Lung (tissue), 12 donors: ENCODE results near the gene ITGAE. TPM values are rescaled to one million over a fixed set of nuclear protein-coding genes. Genes with fewer than 3 reads are reported as not detected.

Experiments used
- ATAC-seq: fragments of 200-7000 bp; cut with Tn5 transposase; one replicate; pipeline ENCODE4 v1.9.1; 2020; ENCODE audit warnings: moderate number of reproducible peaks; ENCODE audit not compliant: insufficient read depth, low FRiP score
- DNase-seq, 3 donors: peaks; one replicate each; pipeline ENCODE4 v3.0.0-alpha.2; 2013 to 2017
- H3K27ac ChIP-seq, 2 donors: one replicate each; pipeline ENCODE4 v1.5.1; 2013; ENCODE audit warnings: mild to moderate bottlenecking in 2 of 2, moderate library complexity in 2 of 2, control low read depth in 1 of 2, inconsistent platforms in 1 of 2, low read depth in 1 of 2, low read length in 1 of 2
- H3K27me3 ChIP-seq, 3 donors: one replicate each; pipeline ENCODE4 v1.5.1; 2013; ENCODE audit warnings: low read length in 2 of 3; ENCODE audit not compliant: control insufficient read depth in 3 of 3, insufficient read depth in 3 of 3
- H3K36me3 ChIP-seq, 4 donors: one replicate each; pipeline ENCODE4 v1.5.1; 2013; ENCODE audit warnings: low read length in 4 of 4, mild to moderate bottlenecking in 1 of 4, moderate library complexity in 1 of 4; ENCODE audit not compliant: control insufficient read depth in 4 of 4, insufficient read depth in 4 of 4
- H3K4me1 ChIP-seq, 5 donors: one replicate each; pipeline ENCODE4 v1.5.1; 2013; ENCODE audit warnings: low read length in 5 of 5, mild to moderate bottlenecking in 2 of 5, moderate library complexity in 1 of 5; ENCODE audit not compliant: control insufficient read depth in 5 of 5, insufficient read depth in 5 of 5
- H3K4me3 ChIP-seq: one replicate; pipeline ENCODE4 v1.5.1; 2013; ENCODE audit warnings: mild to moderate bottlenecking, control low read depth, moderate library complexity
- H3K9ac ChIP-seq, 2 donors: one replicate each; pipeline ENCODE4 v1.5.1; 2013; ENCODE audit warnings: low read length in 2 of 2, control low read depth in 1 of 2; ENCODE audit not compliant: insufficient read depth in 1 of 2
- H3K9me3 ChIP-seq, 4 donors: one replicate each; pipeline ENCODE4 v1.5.1; 2013; ENCODE audit warnings: low read length in 3 of 4, mild to moderate bottlenecking in 1 of 4, moderate library complexity in 1 of 4; ENCODE audit not compliant: control insufficient read depth in 4 of 4, insufficient read depth in 3 of 4
- WGBS, 2 donors: extraction: QIAGEN DNeasy Blood & Tissue Kit; methylation state at CpG; one replicate each; pipeline ENCODE4 v1.1.7; 2013; 5-methylcytosine and 5-hydroxymethylcytosine counted together
- polyA plus RNA-seq, 2 donors: library from polyadenylated mRNA; stranded (reverse); fragments of 200-250 nt; gene quantifications; one replicate each; pipeline ENCODE4 v1.2.1, GENCODE V29; 2013
- total RNA-seq, 2 donors: library from RNA; depleted of rRNA in 1 of 2; stranded (reverse); fragments of >200 nt in 1 of 2; gene quantifications; one replicate each; pipeline ENCODE4 v1.2.1, GENCODE V29; 2014 to 2021
- TF ChIP-seq, protein P1 (sequence below): IDR thresholded peaks from 2 replicates; pipeline ENCODE4 v1.5.1; 2012; ENCODE audit warnings: mild to moderate bottlenecking; ENCODE audit errors: control extremely low read depth, extremely low read depth
- donor health status: control.
- donor health status: control.
- donor health status: Bipolar disorder and iron deficiency.
- donor health status: healthy.
- donor health status: DM: yes; HTN: yes; CAD: no.

The ITGAE gene
- total and polyA plus RNA-seq, 4 donors, result 16.8 to 37.3 (median 27.6) TPM

DNA sequence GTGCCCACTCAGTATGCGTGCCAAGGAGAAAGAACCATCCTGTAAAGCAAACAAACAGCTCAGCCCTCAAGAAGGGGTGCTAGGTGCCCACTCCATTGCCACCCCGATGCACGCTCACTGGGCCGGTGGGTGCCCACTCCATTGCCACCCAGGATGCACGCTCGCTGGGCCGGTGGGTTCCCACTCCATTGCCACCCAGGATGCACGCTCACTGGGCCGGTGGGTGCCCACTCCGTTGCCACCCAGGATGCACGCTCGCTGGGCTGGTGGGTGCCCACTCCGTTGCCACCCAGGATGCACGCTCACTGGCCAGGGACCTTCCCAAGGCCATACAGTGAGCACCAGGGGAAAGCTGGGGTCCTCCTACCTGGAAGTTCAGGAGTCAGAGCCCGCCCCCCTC is 49.2 kb downstream of the ITGAE start:
- ATAC-seq, result no peak
- no peaks in the 10 kb centered on the region for H3K9me3 ChIP-seq
- no peaks in the 10 kb centered on the region for H3K27me3 ChIP-seq
- H3K36me3 ChIP-seq, result no peaks in the 10 kb centered on the region
- no peak for DNase-seq
- no peak overlapping the region for H3K4me3 ChIP-seq
- WGBS, 2 donors, result 95 to 96% methylated on average over 15 of the region's 15 CpGs
- TF ChIP-seq, protein P1, sequence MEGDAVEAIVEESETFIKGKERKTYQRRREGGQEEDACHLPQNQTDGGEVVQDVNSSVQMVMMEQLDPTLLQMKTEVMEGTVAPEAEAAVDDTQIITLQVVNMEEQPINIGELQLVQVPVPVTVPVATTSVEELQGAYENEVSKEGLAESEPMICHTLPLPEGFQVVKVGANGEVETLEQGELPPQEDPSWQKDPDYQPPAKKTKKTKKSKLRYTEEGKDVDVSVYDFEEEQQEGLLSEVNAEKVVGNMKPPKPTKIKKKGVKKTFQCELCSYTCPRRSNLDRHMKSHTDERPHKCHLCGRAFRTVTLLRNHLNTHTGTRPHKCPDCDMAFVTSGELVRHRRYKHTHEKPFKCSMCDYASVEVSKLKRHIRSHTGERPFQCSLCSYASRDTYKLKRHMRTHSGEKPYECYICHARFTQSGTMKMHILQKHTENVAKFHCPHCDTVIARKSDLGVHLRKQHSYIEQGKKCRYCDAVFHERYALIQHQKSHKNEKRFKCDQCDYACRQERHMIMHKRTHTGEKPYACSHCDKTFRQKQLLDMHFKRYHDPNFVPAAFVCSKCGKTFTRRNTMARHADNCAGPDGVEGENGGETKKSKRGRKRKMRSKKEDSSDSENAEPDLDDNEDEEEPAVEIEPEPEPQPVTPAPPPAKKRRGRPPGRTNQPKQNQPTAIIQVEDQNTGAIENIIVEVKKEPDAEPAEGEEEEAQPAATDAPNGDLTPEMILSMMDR, result no peak
- peaks cover 0 to 3% (median 0%) of the 10 kb centered on the region in 5 donors for H3K4me1 ChIP-seq
- no peak overlapping the region for H3K9ac ChIP-seq
- no peak overlapping the region for H3K27ac ChIP-seq

GRCh38 chr17:3750926-3751325 is 50.1 kb downstream of the ITGAE start:
- H3K9ac ChIP-seq, result no peak overlapping the region
- H3K4me1 ChIP-seq, result peaks cover 0 to 3% (median 0%) of the 10 kb centered on the region in 5 donors
- ATAC-seq (no peak), DNase-seq (no peak)
- no peaks in the 10 kb centered on the region for H3K36me3 ChIP-seq
- no peaks in the 10 kb centered on the region for H3K9me3 ChIP-seq
- 77% methylated on average over 8 of the region's 8 CpGs for WGBS, 2 donors
- no peak overlapping the region for H3K27ac ChIP-seq
- H3K27me3 ChIP-seq, result no peaks in the 10 kb centered on the region
- TF ChIP-seq, protein P1, result no peak
- no peak overlapping the region for H3K4me3 ChIP-seq

GRCh38 chr17:3750296-3750695 is 50.7 kb downstream of the ITGAE start:
- Histone ChIP-seq H3K9ac (no peak overlapping the region), H3K27ac (no peak overlapping the region), H3K36me3 (no peaks in the 10 kb centered on the region), H3K4me1 (peaks cover 0 to 3% (median 0%) of the 10 kb centered on the region in 5 donors), H3K9me3 (no peaks in the 10 kb centered on the region), H3K4me3 (no peak overlapping the region), H3K27me3 (no peaks in the 10 kb centered on the region)
- WGBS, 2 donors, result 88 to 95% methylated on average over 17 of the region's 17 CpGs
- TF ChIP-seq, protein P1, result no peak
- ATAC-seq (no peak), DNase-seq (no peak)

- TF ChIP-seq, protein P1, result no peak
- Histone ChIP-seq H3K4me1 (no peaks in the 10 kb centered on the region), H3K9ac (no peak overlapping the region), H3K4me3 (no peak overlapping the region), H3K27ac (no peak overlapping the region), H3K9me3 (no peaks in the 10 kb centered on the region), H3K36me3 (no peaks in the 10 kb centered on the region), H3K27me3 (no peaks in the 10 kb centered on the region)
- DNase-seq (no peak), ATAC-seq (no peak)
- WGBS, 2 donors, result 87 to 96% methylated on average over 7 of the region's 7 CpGs
Observed at GRCh38 chr17:3748576-3748975, 52.4 kb downstream of the ITGAE start.
